HepG2 (cell line): ENCODE data around the gene TRIM54. TPM values are rescaled to one million over a fixed set of nuclear protein-coding genes. Genes with fewer than 3 reads are reported as not detected.
A peak's percentile ranks its signal among the peaks of the same experiment; 100 is the strongest.

Experiments
- ADNP ChIP-seq: sonication (generic); formaldehyde crosslinking; IDR thresholded peaks from 2 replicates; pipeline ENCODE4 v1.4.0; 2020; ENCODE audit warnings: missing genetic modification reagents
- CC2D1A ChIP-seq: sonication (generic); formaldehyde crosslinking; IDR thresholded peaks from 2 replicates; pipeline ENCODE4 v1.8.1; 2023; ENCODE audit warnings: mild to moderate bottlenecking, missing genetic modification reagents
- CHD4 ChIP-seq: fragments of 200-600 bp; sonication (generic); IDR thresholded peaks from 2 replicates; pipeline ENCODE4 v1.7.0; 2017; ENCODE audit warnings: mild to moderate bottlenecking, low read length, borderline replicate concordance
- MYC ChIP-seq: sonication (generic); formaldehyde crosslinking; IDR thresholded peaks from 2 replicates; pipeline ENCODE4 v1.9.0; 2021; ENCODE audit warnings: missing genetic modification reagents, borderline replicate concordance
- NFYB ChIP-seq: sonication (generic); formaldehyde crosslinking; IDR thresholded peaks from 2 replicates; pipeline ENCODE4 v1.4.0; 2020; ENCODE audit warnings: missing genetic modification reagents
- NR2C2 ChIP-seq: sonication (generic); formaldehyde crosslinking; IDR thresholded peaks from 2 replicates; pipeline ENCODE4 v1.4.0; 2020; ENCODE audit warnings: missing genetic modification reagents, mild to moderate bottlenecking, moderate library complexity, borderline replicate concordance
- NRL ChIP-seq: sonication (generic); formaldehyde crosslinking; IDR thresholded peaks from 2 replicates; pipeline ENCODE4 v1.5.0; 2020; ENCODE audit warnings: missing genetic modification reagents, mild to moderate bottlenecking, moderate library complexity, borderline replicate concordance
- PHB2 ChIP-seq: fragments of 450-650 bp; IDR thresholded peaks from 2 replicates; pipeline ENCODE4 v1.6.1; 2018; ENCODE audit not compliant: partially characterized antibody
- PHF5A ChIP-seq: IDR thresholded peaks from one replicate; pipeline ENCODE4 v1.6.1; 2018; ENCODE audit warnings: low read depth, missing genetic modification reagents; ENCODE audit not compliant: unreplicated experiment
- RFX1 ChIP-seq: fragments of 450-650 bp; IDR thresholded peaks from 2 replicates; pipeline ENCODE4 v1.6.1; 2017
- RFX3 ChIP-seq: IDR thresholded peaks from 2 replicates; pipeline ENCODE4 v1.6.1; 2016; ENCODE audit warnings: missing biosample characterization, missing genetic modification reagents
- RXRB ChIP-seq: IDR thresholded peaks from 2 replicates; pipeline ENCODE4 v1.6.1; 2016; ENCODE audit warnings: borderline replicate concordance, missing genetic modification reagents, missing compliant biosample characterization
- SMARCE1 ChIP-seq: fragments of 450-650 bp; IDR thresholded peaks from 2 replicates; pipeline ENCODE4 v1.6.1; 2017; ENCODE audit warnings: borderline replicate concordance
- SRF ChIP-seq: IDR thresholded peaks from 2 replicates; pipeline ENCODE4 v1.6.1; 2011; ENCODE audit warnings: mild to moderate bottlenecking, low read depth, low read length, moderate library complexity
- XBP1 ChIP-seq: sonication (generic); formaldehyde crosslinking; IDR thresholded peaks from 2 replicates; pipeline ENCODE4 v1.5.0; 2020; ENCODE audit warnings: missing genetic modification reagents
- ZNF33A ChIP-seq: sonication (generic); formaldehyde crosslinking; IDR thresholded peaks from 2 replicates; pipeline ENCODE4 v1.5.1; 2020; ENCODE audit warnings: missing genetic modification reagents, mild to moderate bottlenecking, moderate library complexity, borderline replicate concordance
- ZNF570 ChIP-seq: sonication (generic); formaldehyde crosslinking; IDR thresholded peaks from 2 replicates; pipeline ENCODE4 v1.4.0; 2020; ENCODE audit warnings: mild to moderate bottlenecking, missing genetic modification reagents, borderline replicate concordance
- ZNF768 ChIP-seq: sonication (generic); formaldehyde crosslinking; IDR thresholded peaks from 2 replicates; pipeline ENCODE4 v1.4.0; 2020; ENCODE audit warnings: missing genetic modification reagents
- polyA plus RNA-seq, 8 experiments: library from polyadenylated mRNA; depleted of rRNA in 3 of 8; stranded (reverse) in 7 of 8; unstranded in 1 of 8; fragments of >200 nt; fragmentation: Illumina TruSeq in 4 of 8; extraction: Trizol in 4 of 8; gene quantifications; 2 replicates each; pipeline versions ENCODE4 v1.2.1 to v1.2.3, GENCODE V29; 2011 to 2016; ENCODE audit warnings: low read depth in 4 of 8, missing spikeins in 1 of 8, mixed read lengths in 1 of 8; ENCODE audit not compliant: insufficient read depth in 1 of 8
- total RNA-seq, 5 experiments: library from RNA; depleted of rRNA; stranded (reverse); fragments of >200 nt; fragmentation: Illumina TruSeq; extraction: Trizol; gene quantifications; 2 replicates each; pipeline ENCODE4 v1.2.3, GENCODE V29; 2016; ENCODE audit warnings: low read depth in 1 of 5
- TF ChIP-seq, protein P1 (sequence below): sonication (generic); formaldehyde crosslinking; IDR thresholded peaks from 2 replicates; pipeline ENCODE4 v1.5.0; 2020; ENCODE audit warnings: missing genetic modification reagents
- TF ChIP-seq, protein P2 (sequence below): sonication (generic); formaldehyde crosslinking; IDR thresholded peaks from 2 replicates; pipeline ENCODE4 v1.9.0; 2021; ENCODE audit warnings: missing genetic modification reagents, mild to moderate bottlenecking, borderline replicate concordance
- TF ChIP-seq, protein P3 (sequence below): sonication (generic); formaldehyde crosslinking; IDR thresholded peaks from 2 replicates; pipeline ENCODE4 v1.5.0; 2020; ENCODE audit warnings: mild to moderate bottlenecking, missing genetic modification reagents
- TF ChIP-seq, protein P4 (sequence below): sonication (generic); formaldehyde crosslinking; IDR thresholded peaks from 2 replicates; pipeline ENCODE4 v1.8.1; 2023; ENCODE audit warnings: missing genetic modification reagents, mild to moderate bottlenecking, borderline replicate concordance
- TF ChIP-seq, protein P5 (sequence below): IDR thresholded peaks from 2 replicates; pipeline ENCODE4 v1.6.1; 2016; ENCODE audit warnings: mild to moderate bottlenecking
- TF ChIP-seq, protein P6 (sequence below): sonication (generic); formaldehyde crosslinking; conservative IDR thresholded peaks from 2 replicates; pipeline ENCODE4 v1.8.1; 2023; ENCODE audit warnings: missing genetic modification reagents

The TRIM54 gene
- total and polyA plus RNA-seq, 2 of the 13 experiments (the other 11 are each of a cell fraction or from before 2014, with no cell fraction given) = 0.07 to 0.13 TPM

DNA sequence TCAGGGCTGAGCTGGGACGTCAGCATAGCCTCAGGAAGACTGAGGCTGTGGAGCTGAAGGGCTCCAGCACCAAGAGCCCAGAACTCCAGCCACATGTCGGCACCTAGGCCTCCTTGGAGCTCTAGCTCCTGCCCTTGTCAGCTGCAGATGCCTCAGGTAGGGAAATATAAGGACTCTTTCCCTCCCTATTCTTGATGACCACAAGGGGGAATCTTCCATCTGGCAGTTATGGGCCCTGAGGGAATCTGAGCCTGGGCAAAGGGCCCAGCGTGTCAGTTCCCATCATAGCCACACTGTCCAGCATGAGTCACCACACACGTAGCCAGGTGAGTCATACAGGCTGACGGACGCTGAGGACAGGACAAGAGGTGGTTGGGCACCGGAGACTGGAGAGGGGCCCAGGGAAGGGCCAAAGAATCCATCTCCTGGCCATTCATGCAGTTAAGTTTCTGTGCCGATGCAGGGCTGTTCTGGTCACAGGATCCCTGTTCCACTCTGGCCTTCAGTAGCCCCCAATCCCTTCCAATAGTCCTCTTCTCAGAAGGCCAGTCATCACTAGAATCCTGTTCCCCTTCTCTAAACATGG, 38.8 kb downstream of the TRIM54 start (continued):
- TF ChIP-seq, protein P1, sequence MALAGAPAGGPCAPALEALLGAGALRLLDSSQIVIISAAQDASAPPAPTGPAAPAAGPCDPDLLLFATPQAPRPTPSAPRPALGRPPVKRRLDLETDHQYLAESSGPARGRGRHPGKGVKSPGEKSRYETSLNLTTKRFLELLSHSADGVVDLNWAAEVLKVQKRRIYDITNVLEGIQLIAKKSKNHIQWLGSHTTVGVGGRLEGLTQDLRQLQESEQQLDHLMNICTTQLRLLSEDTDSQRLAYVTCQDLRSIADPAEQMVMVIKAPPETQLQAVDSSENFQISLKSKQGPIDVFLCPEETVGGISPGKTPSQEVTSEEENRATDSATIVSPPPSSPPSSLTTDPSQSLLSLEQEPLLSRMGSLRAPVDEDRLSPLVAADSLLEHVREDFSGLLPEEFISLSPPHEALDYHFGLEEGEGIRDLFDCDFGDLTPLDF = no peak
- TF ChIP-seq, protein P2, sequence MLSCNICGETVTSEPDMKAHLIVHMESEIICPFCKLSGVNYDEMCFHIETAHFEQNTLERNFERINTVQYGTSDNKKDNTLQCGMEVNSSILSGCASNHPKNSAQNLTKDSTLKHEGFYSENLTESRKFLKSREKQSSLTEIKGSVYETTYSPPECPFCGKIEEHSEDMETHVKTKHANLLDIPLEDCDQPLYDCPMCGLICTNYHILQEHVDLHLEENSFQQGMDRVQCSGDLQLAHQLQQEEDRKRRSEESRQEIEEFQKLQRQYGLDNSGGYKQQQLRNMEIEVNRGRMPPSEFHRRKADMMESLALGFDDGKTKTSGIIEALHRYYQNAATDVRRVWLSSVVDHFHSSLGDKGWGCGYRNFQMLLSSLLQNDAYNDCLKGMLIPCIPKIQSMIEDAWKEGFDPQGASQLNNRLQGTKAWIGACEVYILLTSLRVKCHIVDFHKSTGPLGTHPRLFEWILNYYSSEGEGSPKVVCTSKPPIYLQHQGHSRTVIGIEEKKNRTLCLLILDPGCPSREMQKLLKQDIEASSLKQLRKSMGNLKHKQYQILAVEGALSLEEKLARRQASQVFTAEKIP (CRISPR knock-in tag) = no peak
- TF ChIP-seq CC2D1A (CRISPR knock-in tag) (no peak), CHD4 (no peak), ZNF570 (no peak), RFX1 (no peak), SMARCE1 (no peak), ZNF768 (CRISPR knock-in tag) (peak; percentile 52; the same call in 1 of the 2 replicates), SRF (no peak), MYC (CRISPR knock-in tag) (peak; percentile 83; the same call in 1 of the 2 replicates), RXRB (CRISPR knock-in tag) (peak; percentile 91), ADNP (no peak), RFX3 (CRISPR knock-in tag) (no peak; the same call in 1 of the 2 replicates), NFYB (CRISPR knock-in tag) (peak; percentile 29; the same call in 1 of the 2 replicates), ZNF33A (no peak), XBP1 (CRISPR knock-in tag) (no peak), NR2C2 (peak; percentile 50; the same call in 1 of the 2 replicates), PHB2 (no peak), NRL (CRISPR knock-in tag) (peak; percentile 82; the same call in 1 of the 2 replicates), PHF5A (CRISPR knock-in tag) (peak; percentile 79)
- TF ChIP-seq, protein P3, sequence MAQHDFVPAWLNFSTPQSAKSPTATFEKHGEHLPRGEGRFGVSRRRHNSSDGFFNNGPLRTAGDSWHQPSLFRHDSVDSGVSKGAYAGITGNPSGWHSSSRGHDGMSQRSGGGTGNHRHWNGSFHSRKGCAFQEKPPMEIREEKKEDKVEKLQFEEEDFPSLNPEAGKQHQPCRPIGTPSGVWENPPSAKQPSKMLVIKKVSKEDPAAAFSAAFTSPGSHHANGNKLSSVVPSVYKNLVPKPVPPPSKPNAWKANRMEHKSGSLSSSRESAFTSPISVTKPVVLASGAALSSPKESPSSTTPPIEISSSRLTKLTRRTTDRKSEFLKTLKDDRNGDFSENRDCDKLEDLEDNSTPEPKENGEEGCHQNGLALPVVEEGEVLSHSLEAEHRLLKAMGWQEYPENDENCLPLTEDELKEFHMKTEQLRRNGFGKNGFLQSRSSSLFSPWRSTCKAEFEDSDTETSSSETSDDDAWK = no peak
- TF ChIP-seq, protein P4, sequence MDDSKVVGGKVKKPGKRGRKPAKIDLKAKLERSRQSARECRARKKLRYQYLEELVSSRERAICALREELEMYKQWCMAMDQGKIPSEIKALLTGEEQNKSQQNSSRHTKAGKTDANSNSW = no peak
- TF ChIP-seq, protein P5, sequence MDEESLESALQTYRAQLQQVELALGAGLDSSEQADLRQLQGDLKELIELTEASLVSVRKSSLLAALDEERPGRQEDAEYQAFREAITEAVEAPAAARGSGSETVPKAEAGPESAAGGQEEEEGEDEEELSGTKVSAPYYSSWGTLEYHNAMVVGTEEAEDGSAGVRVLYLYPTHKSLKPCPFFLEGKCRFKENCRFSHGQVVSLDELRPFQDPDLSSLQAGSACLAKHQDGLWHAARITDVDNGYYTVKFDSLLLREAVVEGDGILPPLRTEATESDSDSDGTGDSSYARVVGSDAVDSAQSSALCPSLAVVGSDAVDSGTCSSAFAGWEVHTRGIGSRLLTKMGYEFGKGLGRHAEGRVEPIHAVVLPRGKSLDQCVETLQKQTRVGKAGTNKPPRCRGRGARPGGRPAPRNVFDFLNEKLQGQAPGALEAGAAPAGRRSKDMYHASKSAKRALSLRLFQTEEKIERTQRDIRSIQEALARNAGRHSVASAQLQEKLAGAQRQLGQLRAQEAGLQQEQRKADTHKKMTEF (CRISPR knock-in tag) = peak; percentile 95
- TF ChIP-seq, protein P6, sequence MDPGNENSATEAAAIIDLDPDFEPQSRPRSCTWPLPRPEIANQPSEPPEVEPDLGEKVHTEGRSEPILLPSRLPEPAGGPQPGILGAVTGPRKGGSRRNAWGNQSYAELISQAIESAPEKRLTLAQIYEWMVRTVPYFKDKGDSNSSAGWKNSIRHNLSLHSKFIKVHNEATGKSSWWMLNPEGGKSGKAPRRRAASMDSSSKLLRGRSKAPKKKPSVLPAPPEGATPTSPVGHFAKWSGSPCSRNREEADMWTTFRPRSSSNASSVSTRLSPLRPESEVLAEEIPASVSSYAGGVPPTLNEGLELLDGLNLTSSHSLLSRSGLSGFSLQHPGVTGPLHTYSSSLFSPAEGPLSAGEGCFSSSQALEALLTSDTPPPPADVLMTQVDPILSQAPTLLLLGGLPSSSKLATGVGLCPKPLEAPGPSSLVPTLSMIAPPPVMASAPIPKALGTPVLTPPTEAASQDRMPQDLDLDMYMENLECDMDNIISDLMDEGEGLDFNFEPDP (CRISPR knock-in tag) = no peak
